GM12875 (cell line): ENCODE data around the gene CERK.

Experiments
- H3K4me3 ChIP-seq: one replicate; pipeline ENCODE4 v1.5.1; 2011; ENCODE audit warnings: low read depth, low read length, control low read depth
- TF ChIP-seq, protein P1 (sequence below): IDR thresholded peaks from 2 replicates; pipeline ENCODE4 v1.5.1; 2011; ENCODE audit warnings: low read depth, mild to moderate bottlenecking, control low read depth, inconsistent platforms, low read length, moderate library complexity, borderline replicate concordance; ENCODE audit not compliant: insufficient read depth

The CERK gene

DNA sequence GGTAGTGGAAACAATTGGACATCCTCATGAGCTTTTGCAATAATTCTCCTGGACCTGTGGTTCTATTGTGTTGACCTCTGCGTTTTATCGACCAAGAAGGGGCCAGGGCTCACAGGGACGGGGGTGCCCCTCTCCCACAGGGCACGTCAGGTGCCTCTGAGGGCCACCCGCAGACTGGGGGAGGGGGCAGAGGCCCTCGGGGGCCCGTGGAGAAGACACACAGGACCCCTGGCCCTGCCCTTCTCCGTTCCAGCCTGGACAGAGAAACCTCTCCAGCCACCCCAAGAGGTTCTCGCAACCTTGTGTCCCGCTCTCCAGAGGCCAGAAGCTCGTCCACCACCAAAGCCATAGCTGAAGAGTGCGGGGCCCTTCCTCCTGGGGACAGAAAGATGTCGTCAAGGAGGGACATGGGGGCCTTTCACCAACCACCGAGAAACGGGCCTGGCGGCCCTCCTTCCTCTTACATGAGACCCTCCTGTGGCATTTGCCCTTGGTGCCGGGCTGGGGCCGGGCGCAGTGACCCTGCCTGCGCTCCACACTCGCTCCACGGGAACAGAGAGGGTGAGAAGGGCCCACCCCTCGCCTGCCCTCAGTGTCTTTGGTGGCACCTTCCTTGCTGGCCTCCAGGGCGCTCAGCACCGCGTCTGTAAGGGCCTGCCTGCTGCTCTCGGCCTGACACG lies 60.6 kb downstream of the CERK start:
- TF ChIP-seq, protein P1, sequence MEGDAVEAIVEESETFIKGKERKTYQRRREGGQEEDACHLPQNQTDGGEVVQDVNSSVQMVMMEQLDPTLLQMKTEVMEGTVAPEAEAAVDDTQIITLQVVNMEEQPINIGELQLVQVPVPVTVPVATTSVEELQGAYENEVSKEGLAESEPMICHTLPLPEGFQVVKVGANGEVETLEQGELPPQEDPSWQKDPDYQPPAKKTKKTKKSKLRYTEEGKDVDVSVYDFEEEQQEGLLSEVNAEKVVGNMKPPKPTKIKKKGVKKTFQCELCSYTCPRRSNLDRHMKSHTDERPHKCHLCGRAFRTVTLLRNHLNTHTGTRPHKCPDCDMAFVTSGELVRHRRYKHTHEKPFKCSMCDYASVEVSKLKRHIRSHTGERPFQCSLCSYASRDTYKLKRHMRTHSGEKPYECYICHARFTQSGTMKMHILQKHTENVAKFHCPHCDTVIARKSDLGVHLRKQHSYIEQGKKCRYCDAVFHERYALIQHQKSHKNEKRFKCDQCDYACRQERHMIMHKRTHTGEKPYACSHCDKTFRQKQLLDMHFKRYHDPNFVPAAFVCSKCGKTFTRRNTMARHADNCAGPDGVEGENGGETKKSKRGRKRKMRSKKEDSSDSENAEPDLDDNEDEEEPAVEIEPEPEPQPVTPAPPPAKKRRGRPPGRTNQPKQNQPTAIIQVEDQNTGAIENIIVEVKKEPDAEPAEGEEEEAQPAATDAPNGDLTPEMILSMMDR: no peak
- H3K4me3 ChIP-seq: no peak overlapping the region

DNA sequence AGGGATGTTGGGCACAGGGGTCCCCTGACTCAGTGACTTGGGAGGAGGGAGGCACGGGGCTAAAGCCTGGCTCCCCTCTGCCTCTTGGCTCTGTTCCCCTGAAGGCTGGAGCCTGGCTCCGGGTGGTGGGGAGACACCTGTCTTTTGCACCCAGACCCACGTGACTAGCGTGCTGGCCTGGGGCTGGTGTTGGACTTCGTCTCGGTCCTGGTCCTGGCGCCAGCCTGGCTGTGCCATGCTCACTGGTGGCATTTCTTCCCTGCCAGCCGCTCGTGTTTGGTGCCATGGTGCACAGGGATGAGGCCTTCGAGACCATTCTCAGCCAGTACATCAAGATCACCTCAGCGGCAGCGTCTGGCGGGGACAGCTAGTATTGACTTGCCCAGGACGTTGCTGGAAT lies 61.2 kb downstream of the CERK start:
- H3K4me3 ChIP-seq: no peak overlapping the region
- TF ChIP-seq, protein P1: no peak

DNA sequence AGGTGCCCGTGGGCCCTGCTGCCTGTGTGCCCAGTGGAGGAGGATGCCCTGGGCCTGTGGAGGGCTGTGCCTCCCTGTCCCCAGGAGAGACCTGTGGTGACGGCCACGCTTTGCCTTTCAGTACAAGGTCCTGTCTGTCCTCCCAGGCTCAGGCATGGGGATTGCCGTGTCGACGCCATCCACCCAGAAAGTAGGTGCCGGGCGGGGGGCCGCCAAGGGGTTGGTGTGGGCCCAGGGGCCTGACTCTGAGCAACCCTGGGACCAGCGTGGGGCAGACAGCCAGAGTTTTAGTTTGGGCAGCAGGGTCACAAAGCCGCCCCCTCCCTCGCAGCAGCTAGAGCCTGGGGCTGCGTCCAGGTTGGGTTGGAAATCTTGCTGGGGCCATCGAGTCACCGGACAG lies 61.6 kb downstream of the CERK start:
- H3K4me3 ChIP-seq: no peak overlapping the region
- TF ChIP-seq, protein P1: no peak

DNA sequence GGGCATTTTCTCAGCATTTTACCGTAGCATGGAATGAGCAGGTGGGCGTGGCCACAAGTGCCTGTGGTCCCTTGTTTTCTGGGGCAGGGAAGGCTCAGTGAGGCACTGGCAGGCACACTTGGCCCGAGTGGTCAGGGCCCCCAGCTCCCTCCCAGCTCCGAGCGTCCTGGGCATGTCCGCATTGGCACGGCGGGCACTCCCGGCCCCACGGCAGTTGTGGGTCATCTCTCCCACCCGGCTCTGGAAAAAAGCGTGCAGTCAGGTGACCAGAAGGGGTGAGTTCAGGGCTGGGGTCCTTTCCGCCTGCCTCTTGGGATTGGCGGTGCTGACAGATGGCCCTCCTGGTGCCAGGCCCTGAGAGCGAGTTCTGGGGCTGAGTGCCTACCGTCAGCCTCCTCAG lies 62.1 kb downstream of the CERK start:
- no peak overlapping the region for H3K4me3 ChIP-seq
- TF ChIP-seq, protein P1: no peak

DNA sequence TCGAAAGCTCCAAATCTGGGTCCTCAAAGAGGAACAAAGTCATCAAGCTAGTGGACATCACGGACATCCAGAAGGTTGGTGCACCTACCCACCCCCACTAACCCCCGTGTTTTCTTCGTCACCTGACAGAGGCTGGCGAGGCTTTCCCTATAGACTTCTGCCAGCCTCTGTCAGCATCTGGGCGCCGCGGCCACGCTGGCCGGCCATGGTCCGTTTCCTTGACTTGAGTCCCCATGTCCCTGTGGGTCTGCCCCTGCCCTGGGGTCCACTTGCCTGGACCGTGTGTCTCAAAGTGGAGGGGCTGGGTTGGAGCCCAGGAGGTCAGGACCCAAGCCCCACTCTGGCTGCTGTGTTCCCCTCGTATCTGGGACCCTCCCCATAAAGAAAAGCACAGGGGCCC lies 62.6 kb downstream of the CERK start:
- TF ChIP-seq, protein P1: no peak
- H3K4me3 ChIP-seq: no peak overlapping the region

DNA sequence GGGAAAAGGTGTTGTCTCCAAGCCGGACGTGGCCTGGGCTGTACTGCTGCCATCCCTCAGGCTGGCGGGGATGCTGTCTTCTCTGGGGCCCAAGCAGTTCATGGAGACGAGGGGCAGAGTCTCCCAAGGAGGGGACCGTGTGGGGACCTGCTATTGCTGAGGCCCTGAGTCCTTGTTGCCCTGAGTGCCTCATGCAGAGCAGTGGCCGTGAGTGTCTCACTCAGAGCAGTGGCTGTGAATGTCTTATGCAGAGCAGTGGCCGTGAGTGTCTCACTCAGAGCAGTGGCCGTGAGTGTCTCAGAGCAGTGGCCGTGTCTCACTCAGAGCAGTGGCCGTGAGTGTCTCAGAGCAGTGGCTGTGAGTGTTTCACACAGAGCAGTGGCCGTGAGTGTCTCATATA lies 63.1 kb downstream of the CERK start:
- no peak overlapping the region for H3K4me3 ChIP-seq
- TF ChIP-seq, protein P1: no peak

DNA sequence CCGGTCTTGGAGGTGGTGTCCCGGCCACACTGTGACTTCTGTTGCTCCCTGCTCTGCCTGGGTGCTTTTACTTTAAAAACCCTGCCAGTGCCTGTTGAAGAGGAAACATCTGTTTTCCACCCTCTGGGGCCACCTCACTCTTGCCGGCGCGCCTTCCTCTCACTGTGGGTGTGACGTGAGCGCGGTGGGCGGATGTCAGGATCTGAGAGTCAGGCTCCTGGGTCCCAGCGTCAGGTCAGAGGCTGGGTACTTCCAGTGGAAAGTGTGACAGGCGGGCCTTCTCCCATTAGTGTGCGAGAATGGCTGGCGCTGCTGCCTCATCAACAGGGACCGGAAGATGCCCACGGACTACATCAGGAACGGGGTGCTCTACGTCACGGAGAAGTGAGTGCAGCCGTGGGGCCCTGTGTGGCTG lies 63.7 kb downstream of the CERK start:
- H3K4me3 ChIP-seq: no peak overlapping the region
- TF ChIP-seq, protein P1: no peak
